RWPE2 (cell line): ENCODE measurements around the gene RUFY1.
A peak's percentile ranks its signal among the peaks of the same experiment; 100 is the strongest.
"Not testable (repeated sequence)": the region's sequence is repeated elsewhere in the genome, so short reads cannot be mapped to it uniquely, and the experiment has no call there.

Experiments used
- ATAC-seq: fragments of 200-7000 bp; cut with Tn5 transposase; 3 replicates; pipeline ENCODE4 v1.9.1; 2021; ENCODE audit warnings: low read depth
- DNase-seq: peaks from one replicate; pipeline ENCODE4 v3.0.0-alpha.2; 2020; ENCODE audit warnings: low spot score
- H3K27ac ChIP-seq: fragments of 450-650 bp; 2 replicates; pipeline ENCODE4 v1.5.1; 2017; ENCODE audit warnings: mild to moderate bottlenecking; ENCODE audit not compliant: poor library complexity, severe bottlenecking
- H3K27me3 ChIP-seq: fragments of 250-450 bp; sonication (Bioruptor Pico); 2 replicates; pipeline ENCODE4 v1.5.1; 2021; ENCODE audit warnings: mild to moderate bottlenecking, moderate library complexity; ENCODE audit not compliant: insufficient read depth, poor library complexity, severe bottlenecking
- H3K36me3 ChIP-seq: fragments of 250-450 bp; sonication (Bioruptor Pico); 2 replicates; pipeline ENCODE4 v1.5.1; 2020; ENCODE audit warnings: low read depth, mild to moderate bottlenecking, moderate library complexity
- H3K4me1 ChIP-seq: fragments of 250-450 bp; sonication (Bioruptor Pico); 2 replicates; pipeline ENCODE4 v1.5.1; 2021; ENCODE audit warnings: mild to moderate bottlenecking, moderate library complexity; ENCODE audit not compliant: insufficient read depth, poor library complexity, severe bottlenecking
- H3K4me3 ChIP-seq: fragments of 250-450 bp; sonication (Bioruptor Pico); 2 replicates; pipeline ENCODE4 v1.5.1; 2021; ENCODE audit warnings: mild to moderate bottlenecking, moderate library complexity; ENCODE audit not compliant: severe bottlenecking
- H3K9me3 ChIP-seq: fragments of 250-450 bp; sonication (Bioruptor Pico); 2 replicates; pipeline ENCODE4 v1.5.1; 2021; ENCODE audit warnings: mild to moderate bottlenecking, moderate library complexity; ENCODE audit not compliant: severe bottlenecking
- TF ChIP-seq, protein P1 (sequence below): fragments of 450-650 bp; IDR thresholded peaks from one replicate; pipeline ENCODE4 v1.5.1; 2017; ENCODE audit warnings: mild to moderate bottlenecking, moderate library complexity; ENCODE audit not compliant: poor library complexity, severe bottlenecking

RUFY1 gene

DNA sequence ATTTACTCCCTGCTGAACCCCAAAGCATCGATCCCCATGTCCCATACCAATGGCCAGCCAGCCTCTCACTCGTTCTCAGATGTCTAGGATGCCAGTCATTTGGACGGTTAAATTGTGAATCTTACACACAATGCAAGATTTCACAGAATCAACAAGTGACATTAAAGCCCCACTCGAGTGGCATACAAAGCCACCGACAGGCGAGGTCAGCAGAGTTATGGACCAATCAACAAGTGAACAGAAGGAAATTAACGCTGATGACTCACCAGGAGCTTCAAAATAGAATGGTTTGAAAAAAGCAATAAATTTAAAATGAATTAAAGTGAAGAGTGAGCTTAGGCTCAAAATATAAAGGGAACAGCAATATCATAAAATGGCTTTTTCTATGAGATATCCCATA is 8.2 kb upstream of the RUFY1 start:
- Histone ChIP-seq H3K4me3 (no peak overlapping the region), H3K9me3 (no peaks in the 10 kb centered on the region)

DNA sequence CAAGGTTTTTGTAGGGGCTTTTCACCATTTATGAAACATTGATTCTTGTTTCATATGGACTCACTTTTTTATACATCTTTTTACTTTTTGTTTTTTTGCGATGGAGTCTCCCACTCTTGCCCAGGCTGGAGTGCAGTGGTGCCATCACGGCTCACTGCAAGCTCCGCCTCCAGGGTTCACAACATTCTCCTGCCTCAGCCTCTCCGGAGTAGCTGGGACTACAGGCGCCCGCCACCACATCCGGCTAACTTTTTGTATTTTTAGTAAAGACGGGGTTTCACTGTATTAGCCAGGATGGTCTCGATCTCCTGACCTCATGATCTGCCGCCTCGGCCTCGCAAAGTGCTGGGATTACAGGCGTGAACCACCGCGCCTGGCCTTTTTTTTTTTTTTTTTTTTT is 7.1 kb upstream of the RUFY1 start:
- not testable (repeated sequence) for H3K27ac ChIP-seq, ATAC-seq, H3K27me3 ChIP-seq, H3K36me3 ChIP-seq, DNase-seq, H3K4me3 ChIP-seq, H3K9me3 ChIP-seq, H3K4me1 ChIP-seq

More for the DNA sequence above, 8.2 kb upstream of the RUFY1 start:
- DNase-seq (no peak), ATAC-seq (no peak)
- Histone ChIP-seq H3K4me1 (no peaks in the 10 kb centered on the region), H3K36me3 (no peaks in the 10 kb centered on the region), H3K27me3 (no peaks in the 10 kb centered on the region), H3K27ac (no peak overlapping the region)
- TF ChIP-seq, protein P1, sequence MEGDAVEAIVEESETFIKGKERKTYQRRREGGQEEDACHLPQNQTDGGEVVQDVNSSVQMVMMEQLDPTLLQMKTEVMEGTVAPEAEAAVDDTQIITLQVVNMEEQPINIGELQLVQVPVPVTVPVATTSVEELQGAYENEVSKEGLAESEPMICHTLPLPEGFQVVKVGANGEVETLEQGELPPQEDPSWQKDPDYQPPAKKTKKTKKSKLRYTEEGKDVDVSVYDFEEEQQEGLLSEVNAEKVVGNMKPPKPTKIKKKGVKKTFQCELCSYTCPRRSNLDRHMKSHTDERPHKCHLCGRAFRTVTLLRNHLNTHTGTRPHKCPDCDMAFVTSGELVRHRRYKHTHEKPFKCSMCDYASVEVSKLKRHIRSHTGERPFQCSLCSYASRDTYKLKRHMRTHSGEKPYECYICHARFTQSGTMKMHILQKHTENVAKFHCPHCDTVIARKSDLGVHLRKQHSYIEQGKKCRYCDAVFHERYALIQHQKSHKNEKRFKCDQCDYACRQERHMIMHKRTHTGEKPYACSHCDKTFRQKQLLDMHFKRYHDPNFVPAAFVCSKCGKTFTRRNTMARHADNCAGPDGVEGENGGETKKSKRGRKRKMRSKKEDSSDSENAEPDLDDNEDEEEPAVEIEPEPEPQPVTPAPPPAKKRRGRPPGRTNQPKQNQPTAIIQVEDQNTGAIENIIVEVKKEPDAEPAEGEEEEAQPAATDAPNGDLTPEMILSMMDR = no peak

DNA sequence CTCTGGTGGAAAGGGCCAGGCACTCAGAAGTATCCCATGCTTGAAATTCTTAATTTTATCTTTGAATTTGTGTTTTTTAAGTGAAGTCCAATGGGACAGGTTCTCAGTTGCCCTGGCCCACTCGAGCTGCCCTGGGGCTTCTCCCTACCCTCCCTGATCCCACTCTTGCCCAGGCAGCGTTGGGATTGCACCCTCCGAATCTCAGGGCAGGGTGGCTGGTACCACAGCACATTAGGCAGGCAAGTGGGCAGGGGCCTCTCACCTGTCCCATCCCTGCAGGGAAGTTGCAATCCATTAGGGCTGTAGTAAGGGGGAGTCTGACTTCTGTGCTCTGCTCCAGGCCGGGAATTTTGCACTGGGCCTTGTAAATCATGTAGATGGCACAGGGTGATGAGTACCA is 2.7 kb downstream of the RUFY1 start:
- H3K36me3 ChIP-seq = 0 out of 2 replicates have a peak, but pooled peaks cover 4% of the 10 kb centered on the region
- ATAC-seq (no peak), DNase-seq (no peak)
- H3K4me3 ChIP-seq = no peak overlapping the region
- H3K27ac ChIP-seq = no peak overlapping the region
- peaks cover 20% of the 10 kb centered on the region for H3K4me1 ChIP-seq
- H3K27me3 ChIP-seq = no peaks in the 10 kb centered on the region
- TF ChIP-seq, protein P1 = no peak
- no peaks in the 10 kb centered on the region for H3K9me3 ChIP-seq

DNA sequence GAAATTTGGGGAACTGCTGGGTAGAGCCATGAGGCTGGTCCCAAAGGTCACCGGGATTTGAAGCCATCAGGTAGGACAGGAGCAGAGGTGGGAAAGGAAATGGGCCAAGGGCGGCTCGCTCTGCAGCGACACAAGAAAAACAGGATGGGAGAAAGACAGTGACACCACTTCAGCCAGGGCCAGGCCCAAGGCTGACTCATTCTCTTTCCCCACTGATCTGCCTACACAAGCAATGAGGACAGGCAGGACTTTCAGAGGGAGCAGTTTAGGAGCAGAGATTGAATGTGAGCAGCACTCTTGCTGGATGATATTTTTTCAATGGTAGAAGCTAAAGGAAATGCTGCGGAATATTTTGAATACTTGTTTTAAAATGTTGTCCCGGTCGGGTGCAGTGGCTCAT is 3.5 kb downstream of the RUFY1 start:
- Histone ChIP-seq H3K27me3 (no peaks in the 10 kb centered on the region), H3K27ac (peak overlapping the region; percentile 32), H3K4me1 (peaks cover 27% of the 10 kb centered on the region), H3K9me3 (no peaks in the 10 kb centered on the region), H3K4me3 (no peak overlapping the region), H3K36me3 (0 out of 2 replicates have a peak, but pooled peaks cover 6% of the 10 kb centered on the region)
- ATAC-seq = peak; percentile 62
- DNase-seq = no peak
- TF ChIP-seq, protein P1 = no peak

DNA sequence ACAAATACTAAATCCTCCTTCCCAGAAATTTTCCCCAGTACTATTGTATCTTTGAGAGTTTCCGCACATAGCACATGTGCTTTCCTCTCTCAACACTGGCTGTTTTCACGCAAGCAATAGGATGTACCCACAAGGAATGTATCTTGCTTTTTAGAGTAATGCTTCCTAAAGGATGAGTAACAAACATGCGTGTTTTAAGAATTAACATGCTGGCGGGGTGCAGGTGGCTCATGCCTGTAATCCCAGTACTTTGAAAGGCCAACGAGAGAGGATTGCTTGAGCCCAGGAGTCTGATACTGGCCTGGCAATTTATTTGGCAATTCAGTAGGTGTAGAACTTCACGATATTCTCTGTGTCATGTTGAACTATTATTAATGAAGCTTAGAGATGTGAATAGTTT is 4.6 kb downstream of the RUFY1 start:
- no peaks in the 10 kb centered on the region for H3K9me3 ChIP-seq
- H3K27me3 ChIP-seq = no peaks in the 10 kb centered on the region
- DNase-seq = no peak
- H3K4me1 ChIP-seq = peaks cover 27% of the 10 kb centered on the region
- no peak for ATAC-seq
- TF ChIP-seq, protein P1 = no peak
- no peak overlapping the region for H3K4me3 ChIP-seq
- H3K36me3 ChIP-seq = 0 out of 2 replicates have a peak, but pooled peaks cover 6% of the 10 kb centered on the region
- H3K27ac ChIP-seq = no peak overlapping the region

DNA sequence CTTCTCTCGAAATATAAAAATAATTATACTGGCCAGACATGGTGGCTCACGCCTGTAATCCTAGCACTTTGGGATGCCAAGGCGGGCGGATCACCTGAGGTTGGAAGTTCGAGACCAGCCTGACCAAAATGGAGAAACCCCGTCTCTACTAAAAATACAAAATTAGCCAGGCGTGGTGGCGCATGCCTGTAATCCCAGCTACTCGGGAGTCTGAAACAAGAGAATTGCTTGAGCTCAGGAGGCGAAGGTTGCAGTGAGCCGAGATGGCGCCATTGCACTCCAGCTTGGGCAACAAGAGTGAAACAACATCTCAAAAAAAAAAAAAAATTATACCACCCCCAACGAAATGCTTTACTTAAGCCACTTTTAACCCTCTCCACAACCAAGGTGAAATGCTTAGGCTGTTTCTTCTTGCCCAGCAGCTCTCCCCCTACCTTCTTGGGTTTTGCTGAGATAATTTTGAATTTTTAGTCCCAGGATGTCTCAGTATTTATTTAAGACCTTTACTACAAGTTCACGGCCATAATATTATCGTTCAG is 8.0 kb downstream of the RUFY1 start:
- ATAC-seq, H3K27me3 ChIP-seq, DNase-seq, H3K9me3 ChIP-seq: not testable (repeated sequence)
- Histone ChIP-seq H3K36me3 (peaks cover 31% of the 10 kb centered on the region), H3K4me3 (peak overlapping the region; percentile 59), H3K4me1 (peaks cover 18% of the 10 kb centered on the region), H3K27ac (peak overlapping the region; percentile 67)
